GM18502 (cell line): Measurements from ENCODE around the gene SLC29A3.

Experiments used
- ATAC-seq: cut with Tn5 transposase; IDR thresholded peaks from one replicate; pipeline ENCODE4 v1.9.1; 2021; ENCODE audit warnings: mild to moderate bottlenecking; ENCODE audit not compliant: unreplicated experiment, poor library complexity

The SLC29A3 gene

GRCh38 chr10:71361581-71361980 lies 42.5 kb downstream of the SLC29A3 start:
- ATAC-seq = no peak

GRCh38 chr10:71362141-71362540 lies 43.1 kb downstream of the SLC29A3 start:
- ATAC-seq = no peak

GRCh38 chr10:71363936-71364335 lies 44.9 kb downstream of the SLC29A3 start:
- no peak for ATAC-seq

- no peak for ATAC-seq
These were observed 46.3 kb downstream of the SLC29A3 start for GRCh38 chr10:71365366-71365765.

GRCh38 chr10:71366690-71367089 lies 47.6 kb downstream of the SLC29A3 start:
- no peak for ATAC-seq

GRCh38 chr10:71367271-71367670 lies 48.2 kb downstream of the SLC29A3 start:
- no peak for ATAC-seq

GRCh38 chr10:71368176-71368575 lies 49.1 kb downstream of the SLC29A3 start:
- ATAC-seq = no peak

- no peak for ATAC-seq
These were observed 49.6 kb downstream of the SLC29A3 start for GRCh38 chr10:71368643-71369042.

- ATAC-seq = no peak
These were observed 50.5 kb downstream of the SLC29A3 start for GRCh38 chr10:71369602-71370001.

- ATAC-seq = no peak
These were observed 51.0 kb downstream of the SLC29A3 start for GRCh38 chr10:71370031-71370430.

GRCh38 chr10:71371750-71372166 lies 52.7 kb downstream of the SLC29A3 start:
- peak; percentile 48 for ATAC-seq

GRCh38 chr10:71372882-71373495 lies 53.9 kb downstream of the SLC29A3 start:
- peak; percentile 50 for ATAC-seq

GRCh38 chr10:71374481-71375233 lies 55.6 kb downstream of the SLC29A3 start:
- no peak for ATAC-seq

GRCh38 chr10:71375952-71376351 lies 56.9 kb downstream of the SLC29A3 start:
- no peak for ATAC-seq

- ATAC-seq = no peak
These were observed 59.5 kb downstream of the SLC29A3 start for GRCh38 chr10:71378336-71379117.

- no peak for ATAC-seq
These were observed 60.2 kb downstream of the SLC29A3 start for GRCh38 chr10:71379118-71379766.

- ATAC-seq = no peak
These were observed 61.8 kb downstream of the SLC29A3 start for GRCh38 chr10:71380841-71381240.

GRCh38 chr10:71381611-71382010 lies 62.6 kb downstream of the SLC29A3 start:
- no peak for ATAC-seq

GRCh38 chr10:71382028-71382427 lies 63.0 kb downstream of the SLC29A3 start:
- ATAC-seq = no peak

GRCh38 chr10:71382757-71383156 lies 63.7 kb downstream of the SLC29A3 start:
- no peak for ATAC-seq
